HL-60/S4 (cell line): ENCODE measurements around the gene COMMD10.

ENCODE experiments used
- in situ Hi-C: fragments of 300-500 bp; cut with MboI; formaldehyde crosslinking; loops from 2 replicates; pipeline ENCODE4 v1.14.3; 2022; ENCODE audit warnings: low sequenced_read_pairs

COMMD10 gene

GRCh38 chr5:116178925-116179324 is 94.1 kb downstream of the COMMD10 start:
- in situ Hi-C loops, result no loop called here

- in situ Hi-C loops, result no loop called here
These were observed 124.3 kb downstream of the COMMD10 start for GRCh38 chr5:116209166-116209565.

DNA sequence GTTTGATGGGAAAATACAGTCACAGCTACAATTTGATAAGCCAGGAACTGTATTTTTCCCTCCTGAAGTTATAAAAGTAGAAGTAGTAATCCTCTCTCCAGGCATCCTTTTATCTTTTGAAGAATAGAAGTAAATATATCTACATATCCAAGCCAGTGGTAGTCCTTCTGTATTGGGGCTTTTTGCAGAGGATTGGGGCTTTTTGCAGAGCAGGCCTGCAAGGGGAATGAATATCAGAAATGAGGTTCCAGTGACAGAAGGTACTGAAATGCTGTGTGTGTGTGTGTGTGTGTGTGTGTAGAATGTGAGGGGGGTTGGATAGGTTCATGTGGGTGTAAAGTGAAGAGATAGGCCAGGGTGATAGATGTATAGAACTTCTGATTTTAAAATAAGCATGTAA is 127.4 kb downstream of the COMMD10 start:
- in situ Hi-C loops, result no loop called here

DNA sequence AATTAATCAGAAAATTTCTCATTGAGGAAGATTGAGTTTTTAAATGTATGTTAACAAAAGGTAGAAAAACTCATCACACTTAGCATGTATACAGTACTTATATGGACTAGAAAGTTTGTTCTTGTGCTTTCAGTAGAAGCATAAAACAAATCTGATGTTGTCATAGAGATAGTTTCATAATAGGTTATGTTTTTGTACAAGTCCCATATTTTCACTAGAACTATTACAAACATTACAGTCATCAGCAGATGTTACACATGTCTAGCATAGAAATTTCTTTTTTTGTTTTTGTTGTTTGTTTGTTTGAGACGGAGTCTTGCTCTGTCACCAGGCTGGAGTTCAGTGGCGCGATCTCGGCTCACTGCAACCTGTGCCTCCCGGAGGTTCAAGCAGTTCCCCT is 131.4 kb downstream of the COMMD10 start:
- in situ Hi-C loops, result no loop called here

DNA sequence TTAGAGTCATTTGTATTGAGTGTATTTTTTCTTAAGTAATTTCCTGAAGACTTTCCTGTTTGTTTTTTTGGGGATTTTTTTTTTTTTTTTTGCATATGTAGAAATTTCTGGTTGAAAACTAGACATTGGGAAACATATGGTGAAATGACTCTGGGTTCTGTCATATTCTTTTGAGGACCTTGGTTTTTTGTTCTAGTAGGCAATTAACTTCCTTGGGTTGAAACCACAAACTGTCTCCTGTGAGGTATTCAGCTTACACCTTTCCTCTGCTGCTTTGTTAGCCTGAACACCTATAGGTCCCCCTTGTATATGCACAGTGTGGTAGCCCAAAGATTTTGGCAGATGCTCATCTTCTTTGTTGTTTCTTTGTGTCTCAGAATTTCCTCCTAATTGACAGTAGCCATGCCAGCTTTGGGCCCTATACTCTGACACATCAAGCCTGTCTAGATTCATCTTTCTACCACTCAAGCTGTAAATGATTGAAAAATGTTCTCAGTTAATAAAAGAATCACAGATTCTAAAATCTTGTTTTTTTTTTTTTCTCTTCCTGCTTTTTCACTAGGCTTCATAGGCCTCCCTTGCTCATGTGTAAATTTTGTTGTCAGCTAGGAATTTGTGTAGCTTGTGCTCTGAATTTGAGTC is 140.6 kb downstream of the COMMD10 start:
- in situ Hi-C loops, result no loop called here

- in situ Hi-C loops, result no loop called here
These were observed 144.4 kb downstream of the COMMD10 start for GRCh38 chr5:116229131-116229689.

DNA sequence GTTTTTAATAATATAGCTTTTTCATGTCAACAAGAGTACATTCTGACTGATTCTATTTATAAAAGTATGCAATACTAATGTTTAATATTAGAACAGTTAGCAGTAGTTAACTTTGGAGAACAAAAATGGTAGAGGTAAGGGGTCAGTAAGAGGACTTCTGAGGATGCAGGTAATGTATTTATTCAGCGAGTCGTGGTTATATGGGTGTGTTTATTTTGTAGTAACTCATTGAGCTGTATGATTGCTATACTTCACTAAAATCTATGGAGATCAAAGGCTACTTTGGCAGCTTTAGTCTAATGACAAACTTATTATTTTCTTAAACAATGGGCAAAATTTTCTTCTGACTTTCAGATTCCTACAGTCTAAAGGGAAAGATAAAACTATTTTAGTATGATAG is 146.5 kb downstream of the COMMD10 start:
- in situ Hi-C loops, result no loop called here

- in situ Hi-C loops, result no loop called here
These were observed 149.9 kb downstream of the COMMD10 start for GRCh38 chr5:116234681-116235080.

DNA sequence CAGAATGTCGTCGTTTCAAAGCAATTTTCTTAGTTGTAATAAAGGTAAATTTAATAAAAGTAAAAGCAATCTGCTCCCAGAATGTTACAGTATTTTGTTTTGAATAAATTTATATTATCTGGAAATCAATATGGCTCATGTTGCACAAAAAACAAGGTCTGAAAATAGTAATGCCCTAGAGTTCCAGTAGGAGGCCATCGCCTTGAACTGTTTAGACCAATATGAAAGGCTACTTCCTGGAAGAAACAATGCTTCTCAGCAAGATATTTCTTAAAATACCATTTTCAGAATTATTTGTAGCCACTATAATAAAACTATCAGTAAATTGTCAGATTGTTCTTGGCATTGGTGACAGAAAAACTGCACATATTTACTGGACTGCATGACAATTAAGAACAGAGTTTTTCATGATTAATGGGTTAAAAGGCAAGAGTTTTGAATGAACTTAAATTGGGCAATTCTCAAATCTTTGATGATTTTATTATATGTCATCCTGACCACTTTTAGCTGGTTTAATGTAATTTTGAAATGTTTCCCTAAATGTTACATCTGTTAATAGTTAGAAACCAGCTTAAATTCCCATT is 153.2 kb downstream of the COMMD10 start:
- in situ Hi-C loops, result no loop called here

GRCh38 chr5:116242343-116242742 is 157.5 kb downstream of the COMMD10 start:
- in situ Hi-C loops, result no loop called here

- in situ Hi-C loops, result no loop called here
These were observed 163.6 kb downstream of the COMMD10 start for GRCh38 chr5:116248432-116248831.

DNA sequence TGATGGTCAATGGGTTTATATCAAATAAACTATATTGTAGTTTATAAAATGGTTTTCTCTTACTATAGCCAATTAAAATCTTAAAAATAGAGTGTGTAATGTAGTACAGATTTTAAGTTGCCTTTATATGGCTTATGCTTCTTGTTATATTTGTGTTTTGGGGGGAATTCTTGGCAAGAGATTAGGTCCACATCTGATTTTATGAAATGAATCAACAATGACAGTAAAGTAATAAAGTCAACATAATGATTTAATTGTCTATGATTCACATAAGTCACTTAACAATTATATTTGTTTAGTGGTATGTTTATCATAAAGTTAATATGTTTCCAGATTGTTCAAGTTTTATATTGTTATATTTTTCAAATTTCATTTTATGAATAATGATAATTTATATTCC is 164.8 kb downstream of the COMMD10 start:
- in situ Hi-C loops, result no loop called here

GRCh38 chr5:116256717-116257116 is 171.9 kb downstream of the COMMD10 start:
- in situ Hi-C loops, result no loop called here

DNA sequence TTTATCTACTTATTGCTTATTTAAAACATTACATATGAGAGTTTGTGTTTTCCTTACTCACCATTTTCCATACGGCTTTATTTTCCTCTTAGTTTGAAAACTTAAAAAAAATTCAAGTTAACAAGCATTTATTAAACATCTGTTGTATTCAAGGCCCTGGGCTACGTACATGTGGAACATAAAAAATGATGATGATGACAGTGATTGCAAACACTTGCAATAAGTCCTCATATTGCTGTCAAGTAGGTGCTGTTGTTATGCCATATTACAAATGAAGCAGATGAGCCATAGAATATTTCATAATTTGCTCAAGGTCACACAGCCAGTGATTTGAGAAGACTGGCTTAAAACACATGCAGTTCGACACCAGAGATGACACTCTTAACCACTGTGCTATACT is 180.6 kb downstream of the COMMD10 start:
- in situ Hi-C loops, result no loop called here

DNA sequence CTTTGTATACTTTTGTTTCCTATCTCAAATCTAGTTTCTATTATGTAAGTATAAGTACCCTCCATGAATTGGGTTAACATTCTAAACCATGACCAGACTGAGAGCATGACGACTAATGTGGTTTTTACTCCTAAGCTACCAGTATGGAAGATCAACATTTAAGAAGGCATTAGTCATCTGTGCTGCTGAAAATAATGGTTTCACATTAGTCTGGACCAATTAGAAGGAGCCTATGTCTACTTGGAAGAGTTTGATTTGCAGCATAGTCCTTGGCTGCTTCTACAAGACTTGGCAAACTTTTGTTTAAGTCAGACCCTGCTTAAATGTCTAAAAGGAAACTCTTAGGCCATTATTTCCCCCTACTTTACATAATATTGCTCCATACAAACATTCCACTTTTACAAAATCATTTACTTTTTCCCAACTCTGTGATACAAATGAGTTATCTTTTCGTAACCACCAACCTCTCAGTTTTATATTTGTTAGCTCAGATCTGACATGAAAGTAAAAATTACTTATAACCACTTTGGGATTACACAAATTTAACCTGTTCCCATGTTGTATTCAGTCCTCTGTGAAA is 186.7 kb downstream of the COMMD10 start:
- in situ Hi-C loops, result no loop called here

DNA sequence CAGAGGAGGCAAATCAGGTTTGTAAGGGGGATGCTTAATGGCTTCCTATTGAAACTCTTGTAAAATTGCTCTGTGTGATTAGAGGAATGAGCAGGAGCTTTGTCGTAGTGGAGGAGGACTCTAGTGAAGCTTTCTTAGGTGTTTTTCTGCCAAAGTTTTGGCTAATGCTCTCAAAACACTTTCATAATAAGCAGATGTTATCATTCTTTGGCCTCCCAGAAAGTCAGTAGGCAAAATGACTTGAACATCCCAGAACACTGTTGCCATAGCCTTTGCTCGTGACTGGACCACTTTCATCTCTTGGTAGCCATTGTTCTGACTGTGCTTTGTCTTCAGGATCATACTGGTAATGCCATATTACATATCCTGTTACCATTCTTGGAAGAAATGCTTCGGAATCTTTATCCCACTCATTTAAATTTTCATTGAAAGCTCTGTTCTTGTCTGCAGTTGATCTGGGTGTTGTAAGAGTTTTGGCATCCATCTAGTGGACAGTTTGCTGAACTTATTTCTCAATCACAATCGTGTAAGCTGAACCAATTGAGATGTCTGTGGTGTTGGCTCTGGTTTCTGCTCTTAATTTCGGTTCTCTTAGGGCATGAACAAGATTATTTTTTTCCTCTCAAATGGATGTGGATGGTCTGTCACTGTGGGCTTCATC is 187.6 kb downstream of the COMMD10 start:
- in situ Hi-C loops, result no loop called here

GRCh38 chr5:116273448-116274242 is 188.8 kb downstream of the COMMD10 start:
- in situ Hi-C loops, result no loop called here

- in situ Hi-C loops, result no loop called here
These were observed 189.4 kb downstream of the COMMD10 start for GRCh38 chr5:116274251-116274650.

- in situ Hi-C loops, result no loop called here
These were observed 190.5 kb downstream of the COMMD10 start for GRCh38 chr5:116275282-116275681.

DNA sequence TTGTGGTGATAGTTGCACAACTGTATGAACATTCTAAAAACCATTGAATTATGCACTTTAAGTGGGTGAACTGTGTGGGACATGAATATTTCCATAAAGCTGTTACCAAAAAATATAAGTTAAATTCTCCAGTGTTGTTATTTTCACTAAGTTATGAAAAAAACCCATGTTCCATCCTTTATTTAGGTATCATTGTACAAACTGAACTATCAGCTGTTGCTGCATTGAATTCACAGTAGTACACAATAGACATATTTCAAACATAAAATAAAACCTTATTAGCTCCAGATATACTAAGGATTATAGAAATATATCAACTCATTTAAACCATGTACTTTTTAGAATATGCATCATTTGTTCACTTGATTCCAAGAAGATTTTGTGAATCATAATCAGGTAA is 192.1 kb downstream of the COMMD10 start:
- in situ Hi-C loops, result no loop called here
